CD4-positive, alpha-beta T cell treated with Interleukin-4 for 4 hours (primary cell): ENCODE results near the gene ANKS4B.

Experiments used
- DNase-seq: peaks from one replicate; pipeline ENCODE4 v3.0.0-alpha.2; 2020

Gene ANKS4B

DNA sequence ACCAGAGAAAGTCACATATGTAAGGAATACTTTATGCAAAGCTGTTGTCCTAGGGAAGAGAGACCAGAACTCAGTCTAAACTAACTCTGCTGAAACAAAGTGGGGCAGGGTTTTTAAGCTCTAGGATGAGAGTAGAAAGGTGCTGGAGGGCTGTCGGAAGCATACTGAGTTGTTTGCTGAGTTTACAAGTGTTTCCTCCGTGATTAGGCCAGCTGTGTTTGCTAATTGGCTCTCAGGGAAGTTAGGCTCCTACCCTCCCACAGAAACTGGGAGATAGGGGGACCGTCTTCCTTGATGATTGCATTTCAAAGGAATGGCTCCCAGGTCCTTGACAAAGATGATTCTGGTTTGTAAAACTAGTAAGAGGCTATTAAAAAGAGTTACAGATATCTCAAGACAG is 69.0 kb downstream of the ANKS4B start:
- DNase-seq = no peak

DNA sequence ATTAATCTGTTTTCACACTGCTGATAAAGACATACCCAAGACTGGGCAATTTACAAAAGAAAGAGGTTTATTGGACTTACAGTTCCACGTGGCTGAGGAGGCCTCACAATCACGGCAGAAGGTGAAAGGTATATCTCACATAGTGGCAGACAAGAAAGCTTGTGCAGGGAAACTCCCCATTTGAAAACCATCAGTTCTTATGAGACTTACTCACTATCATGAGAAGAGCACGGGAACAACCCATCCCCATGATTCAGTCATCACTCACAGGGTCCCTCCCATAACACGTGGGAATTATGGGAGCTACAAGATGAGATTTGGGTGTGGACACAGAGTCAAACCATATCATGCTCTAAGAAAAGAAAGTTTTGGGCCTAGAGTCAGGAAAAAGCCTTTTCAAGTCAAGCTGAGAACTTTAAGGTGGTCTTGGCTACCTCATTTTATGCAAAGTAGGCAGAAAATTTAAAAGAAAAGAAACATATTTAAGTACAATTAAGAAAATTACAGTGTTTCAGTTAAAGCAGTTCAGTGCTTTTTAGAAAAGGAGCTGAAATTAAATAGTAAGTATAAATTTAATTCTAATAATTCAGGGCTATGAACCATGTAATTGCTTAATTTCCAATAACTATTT is 69.5 kb downstream of the ANKS4B start:
- DNase-seq = no peak
